ENCODE data around the gene RNASE2.
A peak's percentile ranks its signal among the peaks of the same experiment; 100 is the strongest.
"Not testable (repeated sequence)": the region's sequence is repeated elsewhere in the genome, so short reads cannot be mapped to it uniquely, and the experiment has no call there.

The RNASE2 gene

DNA sequence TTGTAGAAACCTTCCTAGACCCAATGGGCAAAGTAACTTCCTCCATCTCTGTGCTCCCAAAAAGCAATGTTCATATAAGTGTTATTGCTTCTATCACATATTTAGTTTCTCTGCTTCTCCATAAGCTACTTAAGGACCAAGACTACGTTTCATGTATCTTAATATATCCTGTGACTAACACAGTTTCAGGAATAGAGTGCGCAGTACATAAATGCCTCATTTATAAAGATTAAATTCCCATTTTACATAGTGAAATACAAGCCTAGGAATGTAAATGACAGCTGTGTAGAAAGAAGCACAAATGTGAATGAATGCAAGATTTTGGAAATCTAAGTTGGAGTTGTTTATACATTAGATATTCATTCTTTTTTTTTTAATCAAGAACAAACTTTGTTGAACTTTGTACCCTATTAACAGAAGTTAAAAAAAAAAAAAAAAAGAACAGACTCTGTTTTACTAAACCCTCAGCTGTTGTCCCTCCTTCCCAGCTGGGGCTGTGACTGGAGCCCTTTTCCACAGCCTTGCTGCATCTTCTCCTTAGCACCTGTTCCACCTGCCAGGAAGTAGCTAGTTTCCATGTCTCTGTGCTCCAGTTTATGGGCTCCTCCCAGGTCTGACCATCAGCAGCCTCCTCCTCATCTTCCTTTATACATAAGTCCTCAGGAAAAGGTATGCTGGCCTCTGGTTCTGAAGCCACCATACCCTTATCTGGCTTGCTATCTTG is 27.5 kb downstream of the RNASE2 start:
- DNase-seq (ENCODE audit: low spot score), result no peak

DNA sequence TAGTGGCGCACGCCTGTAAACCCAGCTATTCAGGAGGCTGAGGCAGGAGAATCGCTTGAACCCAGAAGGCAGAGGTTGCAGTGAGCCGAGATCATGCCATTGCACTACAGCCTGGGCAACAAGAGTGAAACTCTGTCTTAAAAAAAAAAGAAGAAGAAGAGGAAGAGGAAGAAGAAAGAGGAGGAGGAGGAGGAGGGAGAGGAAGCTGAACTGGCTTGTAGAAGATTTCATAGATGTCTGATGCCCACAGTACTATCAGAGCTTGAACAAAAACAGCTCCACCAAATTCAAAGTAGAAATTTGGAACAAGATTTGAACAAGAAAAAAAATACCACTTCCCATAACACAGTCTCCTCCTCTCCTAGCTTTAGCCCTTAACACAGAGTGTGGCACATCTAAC is 30.4 kb downstream of the RNASE2 start:
- not testable (repeated sequence) for DNase-seq (ENCODE audit: low spot score)

DNA sequence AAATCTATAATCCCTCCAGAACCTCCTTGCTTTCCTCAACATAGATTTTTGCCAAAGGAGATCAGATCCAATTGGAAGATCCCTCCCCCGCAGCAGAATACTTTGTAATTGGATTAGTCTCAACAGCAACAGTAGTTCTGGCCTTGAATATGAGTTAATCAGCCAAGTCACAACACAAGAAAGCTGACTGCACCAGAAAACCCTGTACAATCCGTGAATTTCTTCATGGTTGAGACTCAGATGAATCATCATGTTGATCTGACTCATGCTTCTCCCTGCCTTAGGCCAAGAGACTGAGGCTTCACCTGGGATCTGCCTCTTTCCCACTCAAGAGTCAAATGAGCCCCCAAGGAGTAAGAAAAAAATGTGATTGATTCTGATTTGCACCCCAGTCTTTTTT is 31.5 kb downstream of the RNASE2 start:
- peak; percentile 93 for DNase-seq (ENCODE audit: low spot score)

DNA sequence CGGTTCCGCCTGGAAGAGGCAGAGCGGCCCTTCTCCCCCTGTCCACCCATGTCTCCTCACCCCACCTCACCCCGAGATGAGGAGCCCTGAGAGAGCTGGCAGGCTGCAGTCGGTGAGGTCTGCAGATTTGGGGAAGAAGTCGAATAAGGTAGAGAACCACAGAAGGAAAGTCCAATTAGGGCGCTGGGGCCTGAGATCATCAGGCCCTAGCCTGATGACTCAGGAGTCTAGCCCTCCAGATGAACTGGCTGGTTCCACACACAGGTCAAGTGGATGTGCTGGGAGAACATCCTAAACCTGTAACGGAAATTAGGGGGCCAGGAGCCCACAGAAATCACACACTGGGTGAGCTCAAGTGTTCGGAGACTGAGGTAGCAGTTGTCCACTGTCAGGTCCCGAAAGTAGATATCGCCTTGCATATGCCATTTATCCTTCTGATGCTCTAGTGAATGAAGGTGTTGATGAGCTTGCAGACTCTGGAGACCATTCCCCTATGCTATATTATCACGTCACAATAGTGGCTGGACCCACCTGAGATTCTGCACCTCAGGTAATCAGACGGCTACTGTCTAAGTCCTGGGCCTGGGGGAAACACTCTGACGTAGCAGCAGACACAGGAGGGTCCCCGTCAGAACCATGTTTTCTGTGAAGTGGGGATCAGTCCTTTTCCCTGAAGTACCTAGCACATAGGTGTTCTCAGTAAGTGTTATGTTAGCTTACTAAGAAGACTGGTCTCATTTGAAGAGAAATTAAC is 33.6 kb downstream of the RNASE2 start:
- peak; percentile 43 for DNase-seq (ENCODE audit: low spot score)

DNA sequence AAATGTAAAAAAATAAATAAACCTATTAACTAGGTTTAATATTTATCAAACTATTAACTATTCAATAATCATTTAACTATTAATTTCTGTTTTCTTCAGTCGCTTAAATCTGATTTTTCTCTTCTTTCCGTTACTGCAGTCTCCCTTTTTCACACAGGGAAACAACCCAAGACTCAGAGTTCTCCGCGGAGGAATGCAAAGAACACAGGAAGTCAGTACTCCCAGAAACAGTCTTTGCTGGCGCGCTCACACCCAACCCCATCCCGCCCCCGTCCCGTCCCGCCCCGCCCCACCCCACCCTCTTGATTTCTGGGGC is 34.1 kb downstream of the RNASE2 start:
- DNase-seq (ENCODE audit: low spot score), result no peak

DNA sequence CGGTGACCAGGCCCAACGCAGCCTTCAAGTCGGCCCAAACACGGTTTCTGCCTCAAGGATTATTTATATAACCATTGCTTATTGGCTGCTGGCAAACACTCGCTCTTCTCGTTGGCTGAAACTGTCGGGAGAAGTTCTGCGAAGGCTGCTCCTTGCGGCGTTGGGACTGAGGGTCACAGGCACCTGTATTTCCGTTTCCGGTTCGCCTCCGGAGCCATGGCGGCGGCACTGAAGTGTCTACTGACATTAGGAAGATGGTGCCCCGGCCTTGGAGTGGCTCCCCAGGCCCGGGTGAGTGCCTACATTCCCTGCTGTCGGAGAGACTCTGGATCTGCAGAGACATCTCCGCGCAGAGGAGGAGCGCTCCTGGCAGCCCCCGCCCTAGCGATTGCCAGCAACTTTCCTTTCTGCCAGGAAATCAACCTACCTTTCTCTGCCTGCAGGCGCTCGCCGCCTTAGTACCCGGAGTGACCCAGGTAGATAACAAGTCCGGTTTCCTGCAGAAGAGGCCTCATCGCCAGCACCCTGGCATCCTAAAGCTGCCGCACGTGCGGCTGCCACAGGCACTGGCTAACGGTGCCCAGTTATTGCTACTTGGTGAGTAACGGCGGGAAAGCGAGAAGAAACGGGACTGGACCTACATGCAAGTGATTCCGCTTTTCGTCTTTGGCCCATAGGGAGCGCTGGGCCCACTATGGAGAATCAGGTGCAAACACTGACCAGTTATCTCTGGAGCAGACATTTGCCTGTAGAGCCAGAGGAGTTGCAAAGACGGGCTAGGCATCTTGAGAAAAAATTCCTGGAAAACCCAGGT is 34.7 kb downstream of the RNASE2 start, which contains the start of gene METTL17:
Gene METTL17, plus strand, starts transcription at position 194 of the 814 bp plus-strand sequence. Its CDS starts 23 bp downstream, at position 217.
- DNase-seq (ENCODE audit: low spot score), result peak; percentile 98

DNA sequence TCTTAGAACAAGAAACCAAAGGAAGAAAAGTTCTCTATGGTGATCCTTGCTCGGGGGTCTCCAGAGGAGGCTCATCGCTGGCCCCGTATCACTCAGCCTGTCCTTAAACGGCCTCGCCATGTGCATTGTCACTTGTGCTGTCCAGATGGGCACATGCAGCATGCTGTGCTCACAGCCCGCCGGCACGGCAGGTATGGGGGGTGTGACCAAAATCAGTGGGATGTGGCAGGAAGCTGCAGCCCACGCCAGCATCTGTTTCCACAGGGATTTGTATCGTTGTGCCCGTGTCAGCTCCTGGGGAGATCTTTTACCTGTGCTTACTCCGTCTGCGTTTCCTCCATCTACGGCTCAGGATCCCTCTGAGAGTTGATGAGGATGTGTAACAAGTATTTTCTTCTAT is 41.2 kb downstream of the RNASE2 start:
- DNase-seq (ENCODE audit: low spot score), result no peak

DNA sequence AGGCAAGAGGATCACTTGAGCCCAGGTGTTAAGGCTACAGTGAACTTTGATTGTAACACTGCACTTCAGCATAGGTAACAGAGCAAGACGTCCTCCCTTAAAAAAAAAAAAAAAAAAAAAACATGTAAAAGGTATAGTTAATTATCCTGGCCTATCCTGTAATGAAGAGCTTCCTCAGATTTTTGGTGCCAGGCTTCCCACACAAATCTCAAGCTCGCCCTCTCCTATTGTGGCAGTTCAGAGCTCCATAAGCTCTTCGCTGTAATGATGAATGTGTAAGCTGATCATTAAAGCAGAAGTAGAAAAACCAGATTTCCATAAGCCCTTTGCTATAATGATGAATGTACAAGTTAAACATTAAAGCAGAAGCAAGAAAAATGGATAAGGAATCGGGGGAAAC is 41.8 kb downstream of the RNASE2 start:
- no peak for DNase-seq (ENCODE audit: low spot score)

DNA sequence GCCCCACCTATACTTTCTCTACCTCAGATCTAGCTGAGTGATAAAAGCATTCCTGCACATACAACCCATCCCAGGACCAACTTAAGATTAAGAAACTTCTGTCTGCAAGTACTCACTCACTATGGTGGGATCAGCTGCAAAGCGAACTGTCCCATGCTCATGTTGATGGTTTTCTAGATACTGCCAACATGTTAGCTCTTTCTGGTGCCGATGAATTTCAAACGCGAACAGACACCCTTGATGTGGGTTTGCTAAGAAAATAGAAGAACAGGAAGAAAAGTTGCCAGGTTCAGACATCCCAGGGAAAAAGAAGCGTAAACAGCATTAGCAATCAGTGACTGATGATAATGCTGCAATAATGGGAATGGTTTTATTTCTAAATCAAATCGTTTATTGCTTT is 42.3 kb downstream of the RNASE2 start:
- no peak for DNase-seq (ENCODE audit: low spot score)

DNA sequence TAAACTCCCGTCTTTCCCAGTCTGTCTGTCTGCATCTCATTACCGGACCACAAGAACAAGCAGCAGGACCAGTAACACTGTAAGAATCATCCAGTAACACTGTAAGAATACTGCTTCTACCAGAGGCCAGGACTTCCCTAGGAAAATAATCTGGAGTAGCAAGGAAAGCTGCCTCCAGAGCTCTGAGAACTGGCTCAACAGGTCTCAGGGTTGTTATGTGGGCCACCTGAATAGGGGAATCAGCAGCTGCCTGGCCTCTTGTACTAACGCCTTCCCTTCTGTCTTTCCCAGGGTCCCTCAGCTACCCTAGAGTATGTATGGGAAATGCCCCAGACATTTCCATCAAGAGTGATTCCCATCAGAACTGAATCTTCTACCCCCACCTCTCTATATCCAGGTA is 42.9 kb downstream of the RNASE2 start:
- no peak for DNase-seq (ENCODE audit: low spot score)

DNA sequence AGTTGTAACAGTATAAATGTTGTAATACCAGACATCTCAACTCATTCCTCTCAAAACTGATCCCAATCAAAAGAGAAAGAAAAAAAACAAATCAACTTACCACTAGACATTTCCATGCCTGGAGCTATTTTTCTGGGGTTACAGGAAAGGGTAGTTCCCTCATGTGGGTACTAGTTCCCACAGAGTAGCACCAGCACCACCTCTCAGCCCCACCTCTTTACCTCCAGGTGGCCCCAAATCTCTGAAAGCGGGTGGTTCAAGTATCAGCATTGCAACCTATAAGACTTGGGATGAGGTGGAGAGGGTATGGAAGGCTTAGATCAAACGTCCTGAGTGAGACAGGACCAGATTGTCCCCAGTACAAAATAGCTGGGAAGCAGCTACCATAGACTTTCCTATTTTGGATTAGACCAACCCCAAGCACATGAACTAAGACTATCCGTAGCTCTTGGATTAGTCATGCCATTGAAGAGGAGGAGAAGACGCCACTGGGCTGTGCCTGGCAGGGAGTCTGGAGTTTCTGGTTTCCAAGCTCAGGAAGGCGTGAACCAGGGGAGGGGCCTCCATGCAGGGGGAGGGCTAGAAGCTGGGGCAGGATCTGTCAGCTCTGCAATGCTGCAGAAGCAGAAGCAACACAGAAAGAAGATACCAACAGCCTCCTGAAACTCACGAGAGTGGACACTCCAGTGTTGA is 43.5 kb downstream of the RNASE2 start, which contains the start of gene SLC39A2:
Gene SLC39A2, plus strand, starts transcription at position 620 of the 693 bp plus-strand sequence. CDS start 154 bp downstream, outside the sequence.
- DNase-seq (ENCODE audit: low spot score), result peak; percentile 48

DNA sequence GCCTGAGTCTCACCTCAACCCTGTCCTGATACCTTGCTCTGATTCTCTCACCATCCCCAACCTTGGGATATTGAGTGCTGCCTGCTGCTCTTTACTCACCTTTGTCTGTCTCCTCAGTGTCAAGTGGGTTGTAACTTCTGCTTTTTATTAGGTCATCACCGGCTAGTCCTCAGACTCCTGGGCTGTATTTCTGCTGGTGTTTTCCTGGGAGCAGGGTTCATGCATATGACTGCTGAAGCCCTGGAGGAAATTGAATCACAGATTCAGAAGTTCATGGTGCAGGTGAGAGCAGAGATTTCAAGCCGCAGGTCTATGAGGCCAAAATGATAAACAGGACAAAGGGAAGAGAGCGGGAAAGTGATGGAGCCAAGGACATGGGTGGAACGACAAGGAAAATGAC is 44.3 kb downstream of the RNASE2 start:
- no peak for DNase-seq (ENCODE audit: low spot score)

DNA sequence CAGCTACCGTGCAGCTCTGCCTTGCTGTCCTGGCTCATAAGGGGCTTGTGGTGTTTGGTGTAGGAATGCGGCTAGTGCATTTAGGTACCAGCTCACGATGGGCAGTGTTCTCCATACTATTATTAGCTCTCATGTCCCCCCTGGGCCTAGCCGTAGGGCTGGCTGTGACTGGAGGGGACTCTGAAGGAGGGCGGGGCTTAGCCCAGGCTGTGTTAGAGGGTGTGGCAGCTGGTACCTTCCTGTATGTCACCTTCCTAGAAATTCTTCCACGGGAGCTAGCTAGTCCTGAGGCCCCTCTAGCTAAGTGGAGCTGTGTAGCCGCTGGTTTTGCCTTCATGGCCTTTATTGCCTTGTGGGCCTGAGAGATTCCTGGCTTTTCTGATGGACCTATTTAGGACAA is 45.9 kb downstream of the RNASE2 start:
- DNase-seq (ENCODE audit: low spot score), result no peak

DNA sequence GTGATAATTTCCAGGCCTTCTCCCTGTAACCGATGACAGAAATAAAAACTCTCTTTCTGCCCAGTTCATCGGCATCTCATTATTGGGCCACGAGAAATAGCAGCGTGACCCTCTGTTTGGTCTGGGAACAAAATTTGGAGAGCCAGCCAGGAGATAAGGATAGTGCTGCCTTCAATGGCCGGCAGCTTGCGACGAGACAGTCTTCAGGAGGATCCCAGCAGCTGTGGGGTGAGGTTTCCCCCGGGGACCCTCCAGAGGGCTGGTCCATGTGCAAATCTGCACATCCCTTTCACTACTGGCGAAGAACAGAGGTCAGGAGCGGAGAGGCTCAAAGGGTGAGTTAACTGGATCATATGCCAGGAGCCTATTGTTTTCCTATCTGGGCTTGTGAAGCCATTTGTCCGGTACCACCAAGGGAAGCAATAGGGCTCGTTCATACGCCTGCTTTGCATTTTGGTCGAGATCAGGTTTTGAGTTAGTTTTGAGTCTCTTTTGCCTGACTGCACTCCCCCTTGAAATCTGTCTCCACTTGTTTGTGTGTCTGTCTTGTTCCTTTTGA is 48.6 kb downstream of the RNASE2 start:
- DNase-seq (ENCODE audit: low spot score), result no peak

All from kidney tubule cell (primary cell).